GM12892 (cell line): ENCODE data around the gene CABP4.
"Not testable (repeated sequence)": the region's sequence is repeated elsewhere in the genome, so short reads cannot be mapped to it uniquely, and the experiment has no call there.

Experiments used
- DNase-seq: peaks from one replicate; pipeline ENCODE4 v3.0.0; 2011; ENCODE audit not compliant: insufficient read length
- FAIRE-seq: peaks from 2 replicates; lab custom pipeline; 2011; peaks lifted over from hg19 to GRCh38; lab: Jason Lieb, UNC
- POLR2A ChIP-seq: IDR thresholded peaks from 2 replicates; pipeline ENCODE4 v1.6.1; 2011; ENCODE audit warnings: low read depth, low read length, control low read depth
- POLR2AphosphoS5 ChIP-seq: IDR thresholded peaks from 2 replicates; pipeline ENCODE4 v1.6.1; 2011; ENCODE audit warnings: low read depth, low read length, control low read depth
- TAF1 ChIP-seq: IDR thresholded peaks from 2 replicates; pipeline ENCODE4 v1.6.1; 2011; ENCODE audit warnings: low read depth, mild to moderate bottlenecking, control low read depth, low read length, borderline replicate concordance

Gene CABP4

GRCh38 chr11:67451658-67451976 is 3.5 kb upstream of the CABP4 start:
- DNase-seq, result no peak
- TF ChIP-seq POLR2A (0 out of 2 replicates have a peak, but pooled peaks have one; percentile 4), TAF1 (no peak), POLR2AphosphoS5 (no peak)
- no peak for FAIRE-seq

- FAIRE-seq (peak; percentile 30), DNase-seq (no peak)
- TF ChIP-seq POLR2A (no peak), POLR2AphosphoS5 (no peak), TAF1 (no peak)
These were observed 2.8 kb upstream of the CABP4 start, which contains the start of gene GPR152 for GRCh38 chr11:67452141-67452952. Gene GPR152 (minus strand): TSS chr11:67452729. CDS start chr11:67452724, 5 bp downstream.

DNA sequence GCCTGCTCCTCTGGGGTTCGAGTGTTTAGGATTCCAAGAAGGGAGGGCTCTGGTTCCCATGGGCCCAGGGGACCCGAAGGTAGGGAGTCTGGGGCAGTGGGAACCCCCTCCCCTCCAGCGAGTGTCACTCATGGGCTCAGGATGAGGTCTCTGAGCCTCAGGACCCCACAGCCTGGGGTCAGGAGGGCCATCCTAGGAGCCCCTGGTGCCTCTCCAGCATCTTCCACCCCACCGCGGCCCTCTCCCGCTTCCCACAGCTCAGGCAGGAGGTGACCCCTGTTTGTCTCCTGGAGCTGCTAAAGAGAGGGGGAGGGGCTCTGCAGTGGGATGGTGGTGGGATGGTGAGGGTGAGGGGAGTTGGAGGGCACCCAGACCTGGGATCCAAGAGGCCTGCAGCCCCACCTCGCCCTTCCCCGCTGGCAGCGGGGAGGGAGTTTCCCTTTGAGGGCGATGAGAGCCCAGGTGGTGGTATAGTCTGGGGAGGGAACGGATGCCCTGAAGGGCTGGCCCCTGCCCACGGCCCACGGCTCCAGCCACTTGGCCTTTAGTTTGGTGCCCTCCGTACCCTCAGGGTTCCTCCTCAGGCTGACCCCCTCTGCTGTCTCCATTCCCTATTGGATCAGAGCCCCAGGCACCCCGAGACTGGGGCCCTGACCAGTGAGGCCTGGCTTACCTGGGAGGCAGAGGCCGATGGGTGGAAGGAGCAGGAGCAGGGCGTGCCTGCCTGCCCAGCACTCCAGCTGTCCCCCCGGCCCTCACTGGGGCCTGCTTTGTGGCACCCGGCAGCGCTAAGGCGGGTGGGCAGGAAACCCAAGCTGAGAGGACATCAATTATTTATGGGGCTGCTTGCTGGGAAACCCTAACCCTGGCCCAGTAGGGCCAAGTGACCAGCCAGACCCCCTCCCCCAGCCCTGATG is 1.1 kb upstream of the CABP4 start:
- TF ChIP-seq POLR2A (no peak; the same call in 1 of the 2 replicates), TAF1 (no peak), POLR2AphosphoS5 (no peak)
- DNase-seq (no peak), FAIRE-seq (no peak)

DNA sequence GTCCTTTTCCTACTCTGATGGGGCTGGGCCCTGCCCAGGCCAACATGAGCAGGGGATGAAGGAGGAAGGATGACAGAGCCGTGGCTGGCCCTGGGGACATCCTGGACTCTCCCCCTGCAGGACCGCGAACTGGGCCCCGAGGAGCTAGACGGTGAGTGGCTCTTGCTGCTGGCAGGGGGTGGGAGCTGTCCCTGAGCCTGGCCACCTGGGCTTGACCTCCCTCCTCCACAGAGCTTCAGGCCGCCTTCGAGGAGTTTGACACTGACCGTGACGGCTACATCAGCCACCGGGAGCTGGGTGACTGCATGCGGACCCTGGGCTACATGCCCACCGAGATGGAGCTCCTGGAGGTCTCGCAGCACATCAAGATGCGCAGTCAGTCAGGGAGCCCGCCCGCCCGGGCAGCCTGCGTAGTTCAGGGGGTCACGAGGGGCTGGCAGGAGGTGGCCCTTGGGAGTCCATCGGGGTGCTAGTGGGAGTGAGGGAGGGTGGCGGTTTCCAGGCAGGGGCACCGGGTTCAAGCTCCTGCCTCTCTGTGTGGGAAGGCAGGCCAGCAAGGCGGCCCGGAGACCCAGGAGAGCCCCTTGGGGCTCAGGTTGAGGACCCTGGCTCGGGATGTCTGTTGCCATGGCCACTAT is 1.0 kb downstream of the CABP4 start:
- no peak for TF ChIP-seq POLR2A
- no peak for TF ChIP-seq POLR2AphosphoS5
- no peak for TF ChIP-seq TAF1
- FAIRE-seq (no peak), DNase-seq (no peak)

DNA sequence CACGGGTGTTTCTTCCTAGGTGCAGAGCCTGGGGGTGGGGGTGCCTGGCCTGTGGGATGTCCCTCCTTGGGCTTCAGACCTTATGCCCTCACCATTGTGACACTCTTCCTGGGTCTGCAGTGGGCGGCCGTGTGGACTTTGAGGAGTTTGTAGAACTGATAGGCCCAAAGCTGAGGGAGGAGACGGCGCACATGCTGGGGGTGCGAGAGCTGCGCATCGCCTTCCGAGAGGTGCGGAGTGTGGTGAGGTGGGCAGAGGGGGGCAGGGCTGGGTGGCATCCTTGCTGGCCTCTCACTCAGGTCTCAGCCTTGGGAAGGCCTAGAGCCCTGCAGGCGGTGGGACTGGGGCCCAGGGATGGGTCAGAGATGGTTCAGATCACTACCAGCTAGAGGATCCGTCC is 2.3 kb downstream of the CABP4 start:
- TF ChIP-seq POLR2A (no peak), TAF1 (no peak), POLR2AphosphoS5 (no peak)
- FAIRE-seq (no peak), DNase-seq (no peak)

GRCh38 chr11:67458266-67458665 is 3.1 kb downstream of the CABP4 start:
- DNase-seq, result no peak
- no peak for FAIRE-seq
- TF ChIP-seq TAF1, result no peak
- TF ChIP-seq POLR2AphosphoS5, result no peak
- TF ChIP-seq POLR2A, result no peak

GRCh38 chr11:67463186-67463585 is 8.0 kb downstream of the CABP4 start:
- TF ChIP-seq TAF1 (no peak), POLR2AphosphoS5 (no peak), POLR2A (no peak)
- no peak for DNase-seq
- FAIRE-seq, result no peak

GRCh38 chr11:67463680-67464410 is 8.7 kb downstream of the CABP4 start:
- TF ChIP-seq POLR2AphosphoS5, result no peak
- TF ChIP-seq POLR2A, result no peak; the same call in 1 of the 2 replicates
- no peak for TF ChIP-seq TAF1

GRCh38 chr11:67464411-67465188 is 9.4 kb downstream of the CABP4 start:
- FAIRE-seq (peak; percentile 98), DNase-seq (peak; percentile 95)
- peak; percentile 53; the same call in 1 of the 2 replicates for TF ChIP-seq TAF1
- TF ChIP-seq POLR2A, result peak; percentile 85
- TF ChIP-seq POLR2AphosphoS5, result peak; percentile 81

More at GRCh38 chr11:67463680-67464410, 8.7 kb downstream of the CABP4 start:
- DNase-seq (no peak), FAIRE-seq (no peak)

DNA sequence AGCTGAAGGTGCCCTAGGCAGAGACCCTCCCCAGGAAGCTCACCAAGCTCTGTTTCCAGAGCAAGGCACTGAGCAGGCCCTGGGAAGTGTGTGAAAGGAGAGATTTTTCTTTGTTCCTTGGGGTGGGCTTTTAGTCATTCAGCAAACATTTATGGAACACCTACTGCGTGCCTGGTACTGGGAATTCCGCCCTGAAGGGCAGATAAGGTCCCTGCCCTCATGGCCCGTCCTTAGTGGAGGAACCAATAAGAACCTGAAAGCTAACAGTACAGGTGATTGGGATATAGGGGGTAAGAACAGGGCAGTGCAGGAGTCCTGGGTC is 10.0 kb downstream of the CABP4 start:
- DNase-seq (no peak), FAIRE-seq (no peak)
- TF ChIP-seq POLR2A, result no peak
- peak; percentile 8; the same call in 1 of the 2 replicates for TF ChIP-seq POLR2AphosphoS5

- FAIRE-seq, DNase-seq: not testable (repeated sequence)
These were observed 10.4 kb downstream of the CABP4 start for GRCh38 chr11:67465530-67465929.
